NCI-H1105 (cell line): ENCODE measurements around the gene ATM.
"Not testable (repeated sequence)": the region's sequence is repeated elsewhere in the genome, so short reads cannot be mapped to it uniquely, and the experiment has no call there.

Source experiments
- DNase-seq: peaks from one replicate; lab custom pipeline; 2025; lab: John Stamatoyannopoulos, UW

ATM gene

GRCh38 chr11:108373505-108373904 lies 150.6 kb downstream of the ATM start:
- DNase-seq, result not testable (repeated sequence)

DNA sequence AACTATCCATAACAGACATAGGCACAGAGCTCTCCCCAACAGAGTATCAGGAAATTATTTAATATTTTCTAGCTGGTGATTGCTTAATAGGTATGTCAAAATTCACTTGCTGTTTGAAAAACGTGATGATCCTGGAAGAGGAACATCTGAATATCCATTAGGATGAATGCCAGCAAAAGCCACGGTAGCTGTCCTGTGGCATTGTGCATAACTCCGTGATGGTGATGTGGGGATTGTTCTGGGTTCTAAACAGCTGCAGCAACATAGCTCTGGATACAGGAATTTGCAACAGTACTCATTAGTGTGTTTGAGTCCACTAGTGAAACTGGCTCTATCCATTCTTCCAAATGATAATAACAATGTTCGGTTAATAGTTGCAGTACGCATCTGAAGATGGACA lies 165.7 kb downstream of the ATM start:
- no peak for DNase-seq

DNA sequence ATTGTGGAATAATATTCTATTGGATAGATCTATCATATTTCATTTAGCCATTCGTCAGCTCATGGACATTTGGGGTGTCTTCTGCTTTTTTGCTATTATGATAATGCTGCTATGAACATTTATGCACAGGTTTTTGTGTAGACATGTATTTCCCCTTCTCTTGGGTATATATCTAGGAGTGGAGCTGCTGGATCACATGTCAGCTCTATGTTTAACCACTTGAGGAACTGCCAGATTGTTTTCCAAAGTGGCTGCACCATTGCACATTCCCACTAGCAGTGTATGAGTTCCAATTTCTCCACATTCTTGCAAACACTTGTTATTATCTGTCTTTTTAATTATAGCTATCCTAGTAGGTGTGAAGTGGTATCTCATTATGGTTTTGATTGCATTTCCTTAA lies 169.5 kb downstream of the ATM start:
- DNase-seq, result no peak

DNA sequence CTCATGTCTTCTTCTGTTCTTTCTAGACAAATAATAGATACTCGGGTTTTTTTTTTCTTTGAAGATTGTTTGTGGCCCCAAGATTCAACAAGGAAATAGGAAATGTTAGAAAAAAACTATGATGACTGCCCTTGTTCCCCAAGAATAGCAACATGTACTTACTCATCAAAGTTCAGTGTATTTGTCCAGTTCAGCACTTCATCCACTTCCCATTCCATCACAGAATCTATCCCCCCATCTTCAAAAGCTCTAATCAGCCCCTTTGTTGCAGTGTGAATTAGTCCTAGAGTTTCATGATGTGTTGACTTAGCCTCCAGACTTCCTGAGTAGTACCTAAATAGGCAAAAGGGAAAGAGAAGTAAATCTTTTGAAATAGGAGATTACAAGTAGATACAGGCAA lies 170.2 kb downstream of the ATM start:
- DNase-seq, result no peak

DNA sequence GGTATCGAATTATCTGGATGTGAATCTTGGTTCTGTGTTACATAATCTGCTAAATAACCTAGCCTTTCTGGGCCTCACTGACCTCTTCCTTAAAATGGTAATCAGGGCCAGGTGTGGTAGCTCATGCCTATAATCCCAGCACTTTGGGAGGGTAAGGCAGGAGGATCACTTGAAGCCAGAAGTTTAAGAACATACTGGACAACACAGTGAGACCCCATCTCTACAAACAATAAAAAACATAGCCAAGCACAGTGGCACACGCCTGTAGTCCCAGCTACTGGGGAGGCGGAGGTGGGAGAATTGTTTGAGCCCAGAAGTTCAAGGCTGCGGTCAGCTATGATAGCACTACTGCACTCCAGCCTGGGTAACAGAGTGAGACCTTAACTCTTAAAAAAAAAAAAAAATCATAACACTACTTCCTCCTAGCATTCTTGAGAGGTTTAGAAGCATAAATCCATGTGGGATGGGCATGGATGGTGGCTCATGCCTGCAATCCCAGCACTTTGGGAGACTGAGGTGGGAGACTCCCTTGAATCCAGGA lies 171.9 kb downstream of the ATM start:
- no peak for DNase-seq

DNA sequence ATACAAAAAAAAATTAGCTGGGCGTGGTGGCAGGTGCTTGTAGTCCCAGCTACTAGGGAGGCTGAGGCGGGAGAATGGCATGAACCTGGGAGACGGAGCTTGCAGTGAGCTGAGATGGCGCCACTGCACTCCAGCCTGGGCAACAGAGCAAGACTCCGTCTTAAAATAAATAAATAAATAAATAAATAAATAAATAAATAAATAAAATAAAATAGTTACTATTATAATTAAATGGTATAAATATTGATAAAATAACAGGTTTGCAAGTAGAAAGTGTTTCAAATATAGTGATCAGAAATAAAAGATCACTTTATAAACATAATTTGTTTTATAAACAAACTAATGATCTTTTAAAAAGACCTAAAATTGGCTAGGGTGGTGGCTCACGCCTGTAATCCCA lies 173.8 kb downstream of the ATM start:
- not testable (repeated sequence) for DNase-seq

DNA sequence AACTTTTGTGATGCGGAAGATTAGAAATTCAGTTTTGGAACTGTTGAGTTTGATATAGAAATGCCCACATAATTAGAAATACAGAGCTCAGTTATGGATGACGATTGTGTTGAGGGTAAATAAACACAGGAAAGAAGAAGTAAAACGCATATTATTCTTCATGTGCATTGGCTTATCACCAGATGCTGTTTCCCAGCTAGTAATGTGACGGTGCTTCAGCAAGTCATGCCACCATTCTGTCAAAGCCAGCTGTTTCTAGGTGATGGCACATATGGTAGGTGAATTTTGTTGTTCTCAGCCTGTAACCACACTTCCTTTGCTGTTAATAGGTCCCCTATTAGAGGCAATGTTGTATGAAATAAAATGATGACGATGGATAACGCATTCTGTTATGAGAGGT lies 175.6 kb downstream of the ATM start:
- no peak for DNase-seq

DNA sequence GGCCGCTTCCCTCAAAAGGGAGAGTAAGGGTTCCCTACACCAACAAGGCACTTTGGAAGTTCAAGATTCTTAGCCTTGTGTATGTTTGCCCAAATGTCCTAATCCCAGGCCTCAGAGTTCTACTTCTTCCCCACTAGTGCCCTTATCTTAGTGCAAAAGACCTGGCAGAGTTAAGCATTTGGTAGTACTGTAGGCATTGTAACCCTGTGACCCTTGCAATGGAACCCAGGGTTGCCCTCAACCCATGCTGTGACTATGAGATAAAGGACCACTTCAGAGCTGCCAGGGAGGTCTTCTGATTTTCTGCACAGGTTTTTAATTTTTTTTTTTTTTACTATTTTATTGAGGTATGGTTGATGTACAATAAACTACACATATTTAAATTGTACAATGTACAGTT lies 179.4 kb downstream of the ATM start:
- no peak for DNase-seq

DNA sequence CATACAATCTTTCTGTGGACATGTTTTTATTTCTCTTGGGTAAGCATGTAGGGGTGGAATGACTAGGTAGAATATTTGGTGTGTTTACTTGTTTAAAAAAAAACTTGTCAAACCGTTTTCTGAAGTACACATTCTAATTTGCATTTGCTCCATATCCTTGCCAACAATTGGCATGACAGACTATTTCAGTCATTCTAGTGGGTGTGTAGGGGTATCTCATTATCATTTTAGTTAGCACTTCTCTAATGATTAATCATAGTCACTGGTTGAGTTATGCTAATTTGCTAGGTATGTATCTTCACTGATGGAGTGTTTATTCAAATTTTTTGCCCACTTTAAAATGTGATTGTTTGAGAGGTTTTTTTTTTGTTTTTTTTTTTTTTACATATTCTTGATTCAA lies 180.2 kb downstream of the ATM start:
- DNase-seq, result no peak

GRCh38 chr11:108405706-108406105 lies 182.8 kb downstream of the ATM start:
- DNase-seq, result no peak

DNA sequence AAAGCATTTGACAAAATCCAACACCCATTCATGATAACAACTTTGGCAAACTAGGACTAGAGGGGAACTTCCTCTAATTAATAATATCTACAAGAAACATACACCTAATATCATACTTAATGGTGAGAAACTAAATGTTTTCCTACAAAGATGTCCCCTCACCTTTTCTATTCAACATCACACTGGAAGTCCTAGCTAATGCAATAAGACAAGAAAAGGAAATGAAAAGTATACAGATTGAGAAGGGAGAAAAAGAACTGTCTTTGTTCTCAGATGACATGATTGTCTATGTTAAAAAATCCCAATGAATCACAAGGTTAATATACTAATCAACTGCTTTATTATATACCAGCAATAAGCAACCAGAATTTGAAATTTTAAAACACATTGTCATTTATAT lies 192.1 kb downstream of the ATM start:
- no peak for DNase-seq

DNA sequence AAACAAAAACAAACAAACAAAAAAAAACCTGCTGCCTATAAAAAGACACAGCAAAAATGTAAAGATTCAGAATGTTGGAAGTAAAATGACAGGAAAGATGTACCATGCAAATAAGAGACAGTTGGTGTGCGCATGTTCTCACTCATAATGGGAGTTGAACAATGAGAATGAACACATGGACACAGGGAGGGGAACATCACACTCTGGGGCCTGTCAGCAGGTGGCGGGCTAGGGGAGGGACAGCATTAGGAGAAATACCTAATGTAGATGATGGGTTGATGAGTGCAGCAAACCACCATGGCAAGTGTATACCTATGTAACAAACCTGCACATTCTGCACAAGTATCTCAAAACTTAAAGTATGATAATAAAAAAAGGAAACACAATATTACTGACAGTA lies 194.7 kb downstream of the ATM start:
- DNase-seq, result not testable (repeated sequence)
